ENCODE data around the gene ATP6V0D1.

ATP6V0D1 gene

DNA sequence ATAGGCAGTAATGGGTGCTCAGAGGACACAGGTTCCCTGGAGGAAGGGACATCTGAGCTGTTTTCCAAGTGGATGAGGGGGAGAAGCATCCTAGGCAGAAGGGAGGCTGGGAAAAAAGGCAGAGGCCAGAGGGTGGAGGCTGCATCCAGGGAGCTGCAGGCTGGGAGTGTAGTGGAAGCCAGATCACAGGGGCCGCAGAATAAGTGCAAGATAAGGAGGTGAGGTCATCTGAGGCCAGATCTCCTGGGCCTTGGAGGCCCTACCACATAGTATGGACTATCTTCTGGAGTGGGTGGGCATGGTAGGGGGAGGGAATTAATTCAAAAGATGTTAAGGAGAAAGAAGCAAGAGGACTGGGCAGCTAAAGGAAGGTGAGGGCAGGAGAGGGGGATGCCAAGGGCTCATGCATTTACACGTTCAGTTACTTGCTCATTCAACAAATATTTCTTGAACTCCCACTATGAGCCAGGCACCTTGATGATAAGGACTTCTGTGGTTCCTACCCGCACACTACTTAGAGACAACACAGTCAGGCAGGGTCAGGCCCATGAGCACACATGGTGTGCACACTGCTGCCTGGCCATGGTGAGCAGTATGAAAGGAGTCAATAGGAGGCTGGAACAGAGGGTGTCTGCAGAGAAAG is 45.3 kb upstream of the ATP6V0D1 start:
- H3K4me3 ChIP-seq (ENCODE audit: control insufficient read depth, low read depth, low read length), result no peak overlapping the region
- TF ChIP-seq, protein P1, sequence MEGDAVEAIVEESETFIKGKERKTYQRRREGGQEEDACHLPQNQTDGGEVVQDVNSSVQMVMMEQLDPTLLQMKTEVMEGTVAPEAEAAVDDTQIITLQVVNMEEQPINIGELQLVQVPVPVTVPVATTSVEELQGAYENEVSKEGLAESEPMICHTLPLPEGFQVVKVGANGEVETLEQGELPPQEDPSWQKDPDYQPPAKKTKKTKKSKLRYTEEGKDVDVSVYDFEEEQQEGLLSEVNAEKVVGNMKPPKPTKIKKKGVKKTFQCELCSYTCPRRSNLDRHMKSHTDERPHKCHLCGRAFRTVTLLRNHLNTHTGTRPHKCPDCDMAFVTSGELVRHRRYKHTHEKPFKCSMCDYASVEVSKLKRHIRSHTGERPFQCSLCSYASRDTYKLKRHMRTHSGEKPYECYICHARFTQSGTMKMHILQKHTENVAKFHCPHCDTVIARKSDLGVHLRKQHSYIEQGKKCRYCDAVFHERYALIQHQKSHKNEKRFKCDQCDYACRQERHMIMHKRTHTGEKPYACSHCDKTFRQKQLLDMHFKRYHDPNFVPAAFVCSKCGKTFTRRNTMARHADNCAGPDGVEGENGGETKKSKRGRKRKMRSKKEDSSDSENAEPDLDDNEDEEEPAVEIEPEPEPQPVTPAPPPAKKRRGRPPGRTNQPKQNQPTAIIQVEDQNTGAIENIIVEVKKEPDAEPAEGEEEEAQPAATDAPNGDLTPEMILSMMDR (conservative IDR thresholded peaks at IDR 0.05; ENCODE audit: control insufficient read depth, insufficient read depth, low read depth, low read length), result no peak
- DNase-seq (ENCODE audit: low read depth), result no peak

- no peak for DNase-seq (ENCODE audit: low read depth)
- TF ChIP-seq, protein P1 (conservative IDR thresholded peaks at IDR 0.05; ENCODE audit: control insufficient read depth, insufficient read depth, low read depth, low read length), result no peak
- H3K4me3 ChIP-seq (ENCODE audit: control insufficient read depth, low read depth, low read length), result no peak overlapping the region
Observed at GRCh38 chr16:67525176-67525860, 44.4 kb upstream of the ATP6V0D1 start.

GRCh38 chr16:67521095-67521804 is 40.3 kb upstream of the ATP6V0D1 start:
- H3K4me3 ChIP-seq (ENCODE audit: control insufficient read depth, low read depth, low read length), result peak overlapping the region; percentile 64
- TF ChIP-seq, protein P1 (conservative IDR thresholded peaks at IDR 0.05; ENCODE audit: control insufficient read depth, insufficient read depth, low read depth, low read length), result peak; percentile 96
- peak; percentile 96 for DNase-seq (ENCODE audit: low read depth)

GRCh38 chr16:67519242-67519641 is 38.3 kb upstream of the ATP6V0D1 start:
- TF ChIP-seq, protein P1 (conservative IDR thresholded peaks at IDR 0.05; ENCODE audit: control insufficient read depth, insufficient read depth, low read depth, low read length), result no peak
- H3K4me3 ChIP-seq (ENCODE audit: control insufficient read depth, low read depth, low read length), result no peak overlapping the region
- DNase-seq (ENCODE audit: low read depth), result no peak

GRCh38 chr16:67518676-67519075 is 37.7 kb upstream of the ATP6V0D1 start:
- no peak for DNase-seq (ENCODE audit: low read depth)
- TF ChIP-seq, protein P1 (conservative IDR thresholded peaks at IDR 0.05; ENCODE audit: control insufficient read depth, insufficient read depth, low read depth, low read length), result no peak
- H3K4me3 ChIP-seq (ENCODE audit: control insufficient read depth, low read depth, low read length), result no peak overlapping the region

DNA sequence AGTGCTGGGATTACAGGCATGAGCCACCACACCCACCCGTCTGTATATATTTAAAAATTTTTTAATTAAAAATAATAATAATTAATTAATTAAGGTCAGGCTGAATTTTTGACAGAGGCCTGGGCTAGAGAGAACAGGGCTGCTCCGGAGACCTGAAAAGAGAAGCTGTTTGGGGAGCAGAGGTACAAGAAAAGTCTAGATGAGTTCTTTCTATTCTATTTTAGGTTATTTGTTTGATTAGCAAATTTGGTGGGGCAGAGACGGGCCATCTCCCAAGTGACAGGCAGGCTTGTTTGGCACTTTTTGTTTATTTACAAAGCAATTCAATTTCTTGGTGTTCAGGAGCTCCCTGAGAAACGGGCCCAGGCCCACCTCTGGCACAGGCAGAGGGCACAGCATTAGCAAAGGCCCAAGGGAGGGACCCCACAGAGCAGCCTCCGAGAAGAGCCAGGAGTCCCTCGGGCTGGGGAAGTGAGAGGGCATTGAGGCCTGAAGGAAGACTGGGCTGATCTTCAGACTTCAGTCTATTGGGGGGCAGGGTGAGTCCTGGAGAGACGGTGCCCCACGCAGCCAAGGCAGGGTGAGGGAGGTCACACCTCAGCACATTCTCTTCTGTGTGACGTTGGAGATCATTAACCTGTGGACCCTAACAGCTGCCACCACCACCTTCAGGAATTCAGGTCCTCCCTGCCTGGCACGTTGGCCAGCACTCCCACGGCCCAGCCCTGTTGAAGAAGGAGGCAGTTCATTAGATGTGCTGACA is 36.9 kb upstream of the ATP6V0D1 start:
- no peak overlapping the region for H3K4me3 ChIP-seq (ENCODE audit: control insufficient read depth, low read depth, low read length)
- DNase-seq (ENCODE audit: low read depth), result no peak
- TF ChIP-seq, protein P1 (conservative IDR thresholded peaks at IDR 0.05; ENCODE audit: control insufficient read depth, insufficient read depth, low read depth, low read length), result no peak
